Neural progenitor cell (in vitro differentiated cells): ENCODE measurements around the gene SMS. TPM values are rescaled to one million over a fixed set of nuclear protein-coding genes. Genes with fewer than 3 reads are reported as not detected.

Source experiments
- DNase-seq: peaks from one replicate; pipeline ENCODE4 v3.0.0-alpha.2; 2016; ENCODE audit warnings: low spot score
- H2AFZ ChIP-seq: fragments of 200-600 bp; sonication (generic); replicated peaks from 2 replicates; pipeline ENCODE4 v1.6.1; 2016; ENCODE audit warnings: antibody characterized with exemption
- H3F3A ChIP-seq: fragments of 200-600 bp; sonication (generic); 2 replicates; pipeline ENCODE4 v1.6.1; 2016; ENCODE audit warnings: antibody characterized with exemption, low read depth
- H3K27ac ChIP-seq: fragments of 200-600 bp; sonication (generic); 2 replicates; pipeline ENCODE4 v1.5.1; 2016; ENCODE audit warnings: mild to moderate bottlenecking
- H3K27me3 ChIP-seq: fragments of 200-600 bp; sonication (generic); 2 replicates; pipeline ENCODE4 v1.6.1; 2016; ENCODE audit warnings: mild to moderate bottlenecking, moderate library complexity
- H3K36me3 ChIP-seq: fragments of 200-600 bp; sonication (generic); 2 replicates; pipeline ENCODE4 v1.5.1; 2016
- H3K4me1 ChIP-seq: fragments of 200-600 bp; sonication (generic); 2 replicates; pipeline ENCODE4 v1.6.1; 2016; ENCODE audit warnings: mixed run types
- H3K4me2 ChIP-seq: fragments of 200-600 bp; sonication (generic); 2 replicates; pipeline ENCODE4 v1.6.1; 2016
- H3K4me3 ChIP-seq: fragments of 200-600 bp; sonication (generic); 2 replicates; pipeline ENCODE4 v1.5.1; 2016
- H3K79me2 ChIP-seq: fragments of 200-600 bp; sonication (generic); 2 replicates; pipeline ENCODE4 v1.6.1; 2016; ENCODE audit warnings: low read depth
- H3K9ac ChIP-seq: fragments of 200-600 bp; sonication (generic); 2 replicates; pipeline ENCODE4 v1.6.1; 2016
- H3K9me3 ChIP-seq: fragments of 200-600 bp; sonication (generic); 2 replicates; pipeline ENCODE4 v1.5.1; 2016; ENCODE audit warnings: low read depth
- H4K20me1 ChIP-seq: fragments of 200-600 bp; sonication (generic); 2 replicates; pipeline ENCODE4 v1.6.1; 2016; ENCODE audit warnings: low read depth
- H3K27ac Mint-ChIP-seq: 3 replicates; pipeline ENCODE4 v1.8.0; 2021; ENCODE audit warnings: mixed read lengths
- H3K27me3 Mint-ChIP-seq: 2 replicates; pipeline ENCODE4 v1.8.0; 2022; ENCODE audit warnings: low read depth, mild to moderate bottlenecking, inconsistent platforms, moderate library complexity, mixed read lengths; ENCODE audit not compliant: insufficient read depth
- H3K36me3 Mint-ChIP-seq: 3 replicates; pipeline ENCODE4 v1.8.0; 2021; ENCODE audit warnings: mixed read lengths
- H3K4me1 Mint-ChIP-seq: 3 replicates; pipeline ENCODE4 v1.8.0; 2021; ENCODE audit warnings: mixed read lengths
- H3K4me3 Mint-ChIP-seq: 3 replicates; pipeline ENCODE4 v1.8.0; 2021; ENCODE audit warnings: mild to moderate bottlenecking, moderate library complexity, mixed read lengths
- H3K9me3 Mint-ChIP-seq: 3 replicates; pipeline ENCODE4 v1.8.0; 2020; ENCODE audit warnings: mixed read lengths
- CTCF ChIP-seq: fragments of 200-600 bp; sonication (generic); IDR thresholded peaks from 2 replicates; pipeline ENCODE4 v1.5.1; 2017; ENCODE audit warnings: antibody characterized with exemption, mild to moderate bottlenecking
- EZH2 ChIP-seq: fragments of 200-600 bp; sonication (generic); IDR thresholded peaks from 2 replicates; pipeline ENCODE4 v1.6.1; 2017; ENCODE audit warnings: antibody characterized with exemption, mild to moderate bottlenecking, moderate library complexity
- EZH2phosphoT487 ChIP-seq: fragments of 200-600 bp; sonication (generic); IDR thresholded peaks from 2 replicates; pipeline ENCODE4 v1.6.1; 2017; ENCODE audit warnings: antibody characterized with exemption
- total RNA-seq: library from RNA; depleted of rRNA; stranded (reverse); fragments of >200 nt; gene quantifications from 2 replicates; pipeline ENCODE4 v1.2.3, GENCODE V29; 2015; ENCODE audit warnings: low replicate concordance

The SMS gene
- total RNA-seq, 1 donor from 2014 or later, result 142 TPM

GRCh38 chrX:21996872-21997455, 56.5 kb downstream of the SMS start:
- H3K36me3 ChIP-seq, result no peaks in the 10 kb centered on the region
- no peak overlapping the region for H3K4me2 ChIP-seq
- H3K27me3 ChIP-seq, result no peaks in the 10 kb centered on the region
- no peak overlapping the region for H3K27ac ChIP-seq
- H3K4me3 Mint-ChIP-seq, result no peak overlapping the region
- H2AFZ ChIP-seq, result no peak overlapping the region
- no peaks in the 10 kb centered on the region for H3K79me2 ChIP-seq
- H3K36me3 Mint-ChIP-seq, result peaks cover 24% of the 10 kb centered on the region
- no peaks in the 10 kb centered on the region for H3K4me1 ChIP-seq
- no peaks in the 10 kb centered on the region for H3K4me1 Mint-ChIP-seq
- peaks cover 11% of the 10 kb centered on the region for H3K9me3 Mint-ChIP-seq
- no peak overlapping the region for H3K4me3 ChIP-seq
- no peak overlapping the region for H3K9ac ChIP-seq
- no peak overlapping the region for H3K27ac Mint-ChIP-seq
- peaks cover 2% of the 10 kb centered on the region for H3K27me3 Mint-ChIP-seq
- no peaks in the 10 kb centered on the region for H4K20me1 ChIP-seq
- no peak for DNase-seq
- TF ChIP-seq EZH2, result no peak
- TF ChIP-seq EZH2phosphoT487, result no peak
- no peak for TF ChIP-seq CTCF
- no peaks in the 10 kb centered on the region for H3F3A ChIP-seq
- H3K9me3 ChIP-seq, result peaks cover 3% of the 10 kb centered on the region

GRCh38 chrX:21998037-21998436, 57.5 kb downstream of the SMS start:
- Histone ChIP-seq H3K79me2 (no peaks in the 10 kb centered on the region), H3K4me2 (no peak overlapping the region), H3K9ac (no peak overlapping the region), H4K20me1 (no peaks in the 10 kb centered on the region), H3K4me3 (no peak overlapping the region), H3K36me3 (no peaks in the 10 kb centered on the region), H3F3A (no peaks in the 10 kb centered on the region), H3K27ac (no peak overlapping the region), H3K27me3 (no peaks in the 10 kb centered on the region), H3K4me1 (no peaks in the 10 kb centered on the region), H2AFZ (no peak overlapping the region), H3K9me3 (peaks cover 3% of the 10 kb centered on the region)
- H3K27ac Mint-ChIP-seq, result no peak overlapping the region
- H3K4me3 Mint-ChIP-seq, result no peak overlapping the region
- no peaks in the 10 kb centered on the region for H3K4me1 Mint-ChIP-seq
- H3K9me3 Mint-ChIP-seq, result peaks cover 16% of the 10 kb centered on the region
- no peak for DNase-seq
- H3K36me3 Mint-ChIP-seq, result peaks cover 26% of the 10 kb centered on the region
- TF ChIP-seq EZH2phosphoT487 (no peak), CTCF (no peak), EZH2 (no peak)
- peaks cover 2% of the 10 kb centered on the region for H3K27me3 Mint-ChIP-seq

- peaks cover 40% of the 10 kb centered on the region for H3K36me3 Mint-ChIP-seq
- Histone ChIP-seq H3K27ac (no peak overlapping the region), H3K27me3 (no peaks in the 10 kb centered on the region), H3K4me3 (no peak overlapping the region), H3K36me3 (no peaks in the 10 kb centered on the region), H3K9ac (no peak overlapping the region), H3K4me2 (no peak overlapping the region), H3K4me1 (no peaks in the 10 kb centered on the region), H3F3A (no peaks in the 10 kb centered on the region), H3K9me3 (peaks cover 4% of the 10 kb centered on the region), H3K79me2 (no peaks in the 10 kb centered on the region), H2AFZ (no peak overlapping the region), H4K20me1 (no peaks in the 10 kb centered on the region)
- H3K4me3 Mint-ChIP-seq, result no peak overlapping the region
- DNase-seq, result no peak
- H3K27ac Mint-ChIP-seq, result no peak overlapping the region
- H3K9me3 Mint-ChIP-seq, result peaks cover 35% of the 10 kb centered on the region
- no peaks in the 10 kb centered on the region for H3K27me3 Mint-ChIP-seq
- H3K4me1 Mint-ChIP-seq, result no peaks in the 10 kb centered on the region
- no peak for TF ChIP-seq EZH2
- no peak for TF ChIP-seq EZH2phosphoT487
- no peak for TF ChIP-seq CTCF
These were observed 64.4 kb downstream of the SMS start for GRCh38 chrX:22004866-22005265.
